ENCODE measurements around the gene ZGLP1.
"Not testable (repeated sequence)": the region's sequence is repeated elsewhere in the genome, so short reads cannot be mapped to it uniquely, and the experiment has no call there.

The ZGLP1 gene

DNA sequence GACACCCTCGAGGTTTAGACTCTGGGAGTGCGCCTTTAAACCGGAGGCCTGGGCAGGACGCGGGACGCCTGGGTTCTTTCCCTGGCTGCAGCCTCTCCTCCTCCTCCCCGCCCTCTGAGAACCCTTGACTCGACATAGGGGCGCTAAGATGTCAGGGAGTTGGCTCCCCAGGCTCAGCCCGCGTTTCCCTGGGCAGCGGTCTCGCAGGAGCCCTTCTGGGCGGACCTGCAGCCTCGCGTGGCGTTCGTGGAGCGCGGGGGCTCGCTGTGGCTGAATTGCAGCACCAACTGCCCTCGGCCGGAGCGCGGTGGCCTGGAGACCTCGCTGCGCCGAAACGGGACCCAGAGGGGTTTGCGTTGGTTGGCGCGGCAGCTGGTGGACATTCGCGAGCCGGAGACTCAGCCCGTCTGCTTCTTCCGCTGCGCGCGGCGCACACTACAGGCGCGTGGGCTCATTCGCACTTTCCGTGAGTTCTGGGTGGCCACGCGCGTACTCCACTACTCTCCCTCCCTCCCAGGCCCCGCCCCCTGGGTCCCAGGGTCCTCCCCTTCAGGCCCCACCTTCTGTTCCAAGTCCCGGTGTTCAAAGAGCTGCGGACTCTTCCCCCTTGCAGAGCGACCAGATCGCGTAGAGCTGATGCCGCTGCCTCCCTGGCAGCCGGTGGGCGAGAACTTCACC, 18.6 kb downstream of the ZGLP1 start:
- H3K27me3 Mint-ChIP-seq: peaks cover 87% of the 10 kb centered on the region
- no peak overlapping the region for H3K27ac Mint-ChIP-seq
- DNase-seq (peak; percentile 47 to 52), ATAC-seq (peak; percentile 5)
- peaks cover 98% of the 10 kb centered on the region for H3K4me1 Mint-ChIP-seq
- no peaks in the 10 kb centered on the region for H3K9me3 Mint-ChIP-seq
- peak overlapping the region; percentile 71 to 85 for H3K4me3 Mint-ChIP-seq

GRCh38 chr19:10290357-10290875, 19.2 kb downstream of the ZGLP1 start:
- Mint-ChIP-seq H3K27ac (no peak overlapping the region), H3K9me3 (no peaks in the 10 kb centered on the region), H3K4me3 (peak overlapping the region; percentile 71 to 85), H3K27me3 (peaks cover 81% of the 10 kb centered on the region), H3K4me1 (peaks cover 97% of the 10 kb centered on the region)
- peak; percentile 17 to 26 for DNase-seq
- ATAC-seq: no peak

- peak within 1 kb of the TSS in 1 of 2 donors; percentile 62 for H3K27ac Mint-ChIP-seq
- H3K4me1 Mint-ChIP-seq: peaks cover 97% of the 10 kb centered on the region
- peak; percentile 10 for ATAC-seq
- peak; percentile 39 to 46 for DNase-seq
- H3K9me3 Mint-ChIP-seq: no peaks in the 10 kb centered on the region
- peak within 1 kb of the TSS; percentile 71 to 85 for H3K4me3 Mint-ChIP-seq
- H3K27me3 Mint-ChIP-seq: peaks cover 76% of the 10 kb centered on the region
These were observed 19.7 kb downstream of the ZGLP1 start, which contains the start of gene ICAM5 for GRCh38 chr19:10289836-10290356. ICAM5 (plus strand) TSS chr19:10289952; CDS start chr19:10290044, 92 bp downstream.

DNA sequence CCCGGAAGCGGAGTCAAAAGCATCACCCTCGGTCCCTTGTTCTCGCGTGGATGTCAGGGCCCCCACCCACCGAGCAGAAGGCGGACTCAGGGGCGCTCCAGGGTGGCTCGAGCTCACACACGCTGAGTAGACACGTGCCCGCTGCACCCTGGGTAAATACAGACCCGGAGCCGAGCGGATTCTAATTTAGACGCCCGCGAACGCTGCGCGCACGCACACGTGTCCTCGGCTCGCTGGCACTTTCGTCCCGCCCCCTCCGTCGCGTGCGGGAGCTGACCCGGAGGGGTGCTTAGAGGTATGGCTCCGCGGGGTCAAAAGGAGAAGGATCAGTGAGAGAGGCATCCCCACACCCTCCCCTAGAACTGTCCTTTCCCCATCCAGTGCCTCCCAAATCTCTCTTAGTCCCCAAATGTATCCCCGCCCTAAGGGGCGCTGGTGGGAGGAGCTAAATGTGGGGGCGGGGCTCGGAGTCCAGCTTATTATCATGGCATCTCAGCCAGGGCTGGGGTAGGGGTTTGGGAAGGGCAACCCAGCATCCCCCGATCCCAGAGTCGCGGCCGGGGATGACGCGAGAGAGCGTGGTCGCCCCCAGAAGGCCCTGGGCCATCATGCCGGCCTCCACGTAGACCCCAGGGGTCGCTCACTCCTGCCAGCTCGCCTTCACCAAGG, 20.3 kb downstream of the ZGLP1 start:
- peaks cover 70% of the 10 kb centered on the region for H3K27me3 Mint-ChIP-seq
- peaks cover 91% of the 10 kb centered on the region for H3K4me1 Mint-ChIP-seq
- ATAC-seq (peak; percentile 66), DNase-seq (peak; percentile 74 to 80)
- H3K4me3 Mint-ChIP-seq: peak overlapping the region; percentile 71 to 85
- H3K27ac Mint-ChIP-seq: peak overlapping the region in 1 of 2 donors; percentile 62
- H3K9me3 Mint-ChIP-seq: no peaks in the 10 kb centered on the region

- Mint-ChIP-seq H3K27me3 (peaks cover 64% of the 10 kb centered on the region), H3K4me3 (peak overlapping the region; percentile 71 to 85), H3K4me1 (peaks cover 85% of the 10 kb centered on the region), H3K27ac (peak overlapping the region in 1 of 2 donors; percentile 62), H3K9me3 (no peaks in the 10 kb centered on the region)
- peak; percentile 22 for ATAC-seq
- DNase-seq: peak; percentile 38 to 54
These were observed 20.9 kb downstream of the ZGLP1 start for GRCh38 chr19:10288662-10289166.

GRCh38 chr19:10286803-10287737, 22.5 kb downstream of the ZGLP1 start, which contains the start of gene ICAM4:
ICAM4 (plus strand) TSS chr19:10286955; CDS start chr19:10287013, 58 bp downstream.
- Mint-ChIP-seq H3K9me3 (no peaks in the 10 kb centered on the region), H3K27me3 (peaks cover 48% of the 10 kb centered on the region), H3K4me1 (peaks cover 69% of the 10 kb centered on the region), H3K4me3 (peak within 1 kb of the TSS; percentile 59 to 73), H3K27ac (no peak within 1 kb of the TSS)
- ATAC-seq: peak; percentile 63
- peak; percentile 39 to 46 for DNase-seq

DNA sequence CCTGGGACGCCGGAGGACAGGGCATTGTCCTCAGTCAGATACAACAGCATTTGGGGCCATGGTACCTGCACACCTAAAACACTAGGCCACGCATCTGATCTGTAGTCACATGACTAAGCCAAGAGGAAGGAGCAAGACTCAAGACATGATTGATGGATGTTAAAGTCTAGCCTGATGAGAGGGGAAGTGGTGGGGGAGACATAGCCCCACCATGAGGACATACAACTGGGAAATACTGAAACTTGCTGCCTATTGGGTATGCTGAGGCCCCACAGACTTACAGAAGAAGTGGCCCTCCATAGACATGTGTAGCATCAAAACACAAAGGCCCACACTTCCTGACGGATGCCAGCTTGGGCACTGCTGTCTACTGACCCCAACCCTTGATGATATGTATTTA, 24.2 kb downstream of the ZGLP1 start:
- H3K4me1 Mint-ChIP-seq: peaks cover 52% of the 10 kb centered on the region
- no peak for ATAC-seq
- no peaks in the 10 kb centered on the region for H3K9me3 Mint-ChIP-seq
- no peak for DNase-seq
- no peak overlapping the region for H3K4me3 Mint-ChIP-seq
- H3K27me3 Mint-ChIP-seq: peaks cover 31% of the 10 kb centered on the region
- no peak overlapping the region for H3K27ac Mint-ChIP-seq

- Mint-ChIP-seq H3K4me3 (no peak overlapping the region), H3K27ac (no peak overlapping the region), H3K4me1 (peaks cover 49% of the 10 kb centered on the region), H3K27me3 (peaks cover 26% of the 10 kb centered on the region), H3K9me3 (no peaks in the 10 kb centered on the region)
- DNase-seq (no peak), ATAC-seq (no peak)
These were observed 24.7 kb downstream of the ZGLP1 start for GRCh38 chr19:10284960-10285278.

GRCh38 chr19:10284065-10284959, 25.3 kb downstream of the ZGLP1 start:
- peaks cover 25% of the 10 kb centered on the region for H3K27me3 Mint-ChIP-seq
- no peaks in the 10 kb centered on the region for H3K9me3 Mint-ChIP-seq
- peaks cover 50% of the 10 kb centered on the region for H3K4me1 Mint-ChIP-seq
- H3K4me3 Mint-ChIP-seq: no peak overlapping the region
- no peak overlapping the region for H3K27ac Mint-ChIP-seq
- DNase-seq: no peak
- no peak for ATAC-seq

GRCh38 chr19:10283301-10284064, 26.1 kb downstream of the ZGLP1 start:
- H3K4me1 Mint-ChIP-seq: peaks cover 50% of the 10 kb centered on the region
- H3K27ac Mint-ChIP-seq: no peak overlapping the region
- ATAC-seq: no peak
- peaks cover 17% of the 10 kb centered on the region for H3K27me3 Mint-ChIP-seq
- no peak for DNase-seq
- H3K9me3 Mint-ChIP-seq: no peaks in the 10 kb centered on the region
- no peak overlapping the region for H3K4me3 Mint-ChIP-seq

DNA sequence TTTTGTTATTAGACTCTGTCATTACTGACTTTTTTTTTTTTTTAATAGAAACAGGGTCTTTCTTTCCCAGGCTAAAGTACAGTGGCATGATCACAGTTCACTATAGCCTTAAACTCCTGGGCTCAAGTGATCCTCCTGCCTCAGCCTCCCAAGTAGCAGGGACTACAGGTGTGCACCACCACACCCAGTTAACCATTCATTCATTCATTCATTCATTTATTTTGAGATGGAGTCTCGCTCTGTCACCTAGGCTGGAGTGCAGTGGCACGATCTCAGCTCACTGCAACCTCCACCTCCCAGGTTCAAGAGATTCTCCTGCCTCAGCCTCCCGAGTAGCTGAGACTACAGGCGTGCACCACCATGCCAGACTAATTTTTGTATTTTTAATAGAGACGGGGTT, 27.6 kb downstream of the ZGLP1 start:
- not testable (repeated sequence) for H3K9me3 Mint-ChIP-seq, ATAC-seq, H3K27me3 Mint-ChIP-seq, H3K27ac Mint-ChIP-seq, DNase-seq, H3K4me3 Mint-ChIP-seq
- H3K4me1 Mint-ChIP-seq: peaks cover 50% of the 10 kb centered on the region

- no peaks in the 10 kb centered on the region for H3K9me3 Mint-ChIP-seq
- peaks cover 41% of the 10 kb centered on the region for H3K4me1 Mint-ChIP-seq
- no peak overlapping the region for H3K4me3 Mint-ChIP-seq
- no peaks in the 10 kb centered on the region for H3K27me3 Mint-ChIP-seq
- H3K27ac Mint-ChIP-seq: no peak overlapping the region
- DNase-seq (no peak), ATAC-seq (no peak)
These were observed 29.7 kb downstream of the ZGLP1 start for GRCh38 chr19:10279737-10280442.

DNA sequence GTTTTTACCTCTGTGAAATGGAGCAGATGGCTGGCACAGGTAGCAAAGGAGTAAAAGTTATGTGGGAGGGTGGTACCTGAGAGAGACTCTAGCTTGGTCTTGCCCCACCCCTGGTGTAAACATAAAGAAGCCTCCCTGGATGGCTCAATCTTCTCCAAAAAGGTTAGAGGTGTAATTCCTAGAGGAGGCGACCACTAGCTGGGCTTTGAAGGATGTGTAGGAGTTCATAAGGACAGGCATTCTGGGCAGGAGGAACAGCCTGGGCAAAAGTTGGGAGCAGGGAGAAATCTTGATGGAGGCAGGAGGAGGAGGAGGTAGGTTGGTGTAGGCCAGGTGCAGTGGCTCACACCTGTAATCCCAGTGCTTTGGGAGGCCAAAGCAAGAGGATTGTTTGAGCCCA, 30.7 kb downstream of the ZGLP1 start:
- peaks cover 50% of the 10 kb centered on the region for H3K4me1 Mint-ChIP-seq
- H3K27ac Mint-ChIP-seq: no peak overlapping the region
- DNase-seq (no peak), ATAC-seq (no peak)
- no peaks in the 10 kb centered on the region for H3K9me3 Mint-ChIP-seq
- H3K27me3 Mint-ChIP-seq: no peaks in the 10 kb centered on the region
- no peak overlapping the region for H3K4me3 Mint-ChIP-seq

Measured in stimulated activated naive CD8-positive, alpha-beta T cell treated with anti-CD3 and anti-CD28 coated beads, Interleukin-15, amount 100 ng/mL, for 72 hours (primary cell).